Measurements from ENCODE around the gene TNKS2. TPM values are rescaled to one million over a fixed set of nuclear protein-coding genes. Genes with fewer than 3 reads are reported as not detected.
A peak's percentile ranks its signal among the peaks of the same experiment; 100 is the strongest.

TNKS2 gene
- total RNA-seq, 2 experiments from 2014 or later, result 39.3 to 40.0 TPM

- peaks cover 23% of the 10 kb centered on the region for H3K4me1 Mint-ChIP-seq (ENCODE audit: low read depth)
- CTCF ChIA-PET, result no interaction called here
- H3K27ac Mint-ChIP-seq, result peak overlapping the region; percentile 79
- DNase-seq, result peak; percentile 85
- no peaks in the 10 kb centered on the region for H3K36me3 Mint-ChIP-seq (ENCODE audit: low read depth)
- H3K4me3 Mint-ChIP-seq, result no peak overlapping the region
- H3K27me3 Mint-ChIP-seq (ENCODE audit: low read depth), result no peaks in the 10 kb centered on the region
- intact Hi-C loops (cut with micrococcal nuclease), result loop anchor here (1.0 to 10.0 kb wide), 5 partner anchors 7 to 1027 kb away; partner anchors contain the start of genes FGFBP3 and RPP30
- no peaks in the 10 kb centered on the region for H3K9me3 Mint-ChIP-seq
Measured at GRCh38 chr10:91901784-91902677, 103.8 kb downstream of the TNKS2 start.

- H3K27me3 Mint-ChIP-seq (ENCODE audit: low read depth), result no peaks in the 10 kb centered on the region
- H3K36me3 Mint-ChIP-seq (ENCODE audit: low read depth), result no peaks in the 10 kb centered on the region
- no peak for DNase-seq
- no peaks in the 10 kb centered on the region for H3K9me3 Mint-ChIP-seq
- intact Hi-C loops (cut with micrococcal nuclease), result loop anchor here (10.0 kb wide), 2 partner anchors 902 to 1032 kb away; partner anchors contain the start of gene RPP30
- H3K4me1 Mint-ChIP-seq (ENCODE audit: low read depth), result peaks cover 25% of the 10 kb centered on the region
- CTCF ChIA-PET, result interaction anchor here (0.6 to 2.1 kb wide), 5 partner anchors 8 to 132 kb away, joined by 3 to 6 read pairs (median 4); partner anchors contain the start of gene BTAF1
- H3K4me3 Mint-ChIP-seq, result peak overlapping the region; percentile 83
- H3K27ac Mint-ChIP-seq, result no peak overlapping the region
Measured at GRCh38 chr10:91907033-91907594, 108.9 kb downstream of the TNKS2 start.

- Mint-ChIP-seq H3K27me3 (ENCODE audit: low read depth) (peaks cover 2% of the 10 kb centered on the region), H3K9me3 (no peaks in the 10 kb centered on the region), H3K4me1 (ENCODE audit: low read depth) (peaks cover 18% of the 10 kb centered on the region), H3K27ac (peak overlapping the region; percentile 65), H3K4me3 (peak overlapping the region; percentile 83), H3K36me3 (ENCODE audit: low read depth) (no peaks in the 10 kb centered on the region)
- DNase-seq, result peak; percentile 22
- CTCF ChIA-PET, result interaction anchor here (0.6 to 2.1 kb wide), 13 partner anchors 9 to 610 kb away, joined by 3 to 9 read pairs (median 4); partner anchors contain the start of genes BTAF1 and PPP1R3C
- intact Hi-C loops (cut with micrococcal nuclease), result loop anchor here (2.0 to 10.0 kb wide), 4 partner anchors 37 to 1033 kb away; partner anchors contain the start of gene RPP30
Measured at GRCh38 chr10:91907914-91908336, 109.7 kb downstream of the TNKS2 start.

GRCh38 chr10:91908337-91909116 lies 110.3 kb downstream of the TNKS2 start:
- Mint-ChIP-seq H3K9me3 (no peaks in the 10 kb centered on the region), H3K36me3 (ENCODE audit: low read depth) (no peaks in the 10 kb centered on the region), H3K4me1 (ENCODE audit: low read depth) (peaks cover 20% of the 10 kb centered on the region), H3K27ac (peak overlapping the region; percentile 74), H3K27me3 (ENCODE audit: low read depth) (peaks cover 7% of the 10 kb centered on the region), H3K4me3 (peak overlapping the region; percentile 90)
- CTCF ChIA-PET, result interaction anchor here (0.8 to 2.1 kb wide), 13 partner anchors 9 to 610 kb away, joined by 3 to 9 read pairs (median 4); partner anchors contain the start of genes BTAF1 and PPP1R3C
- DNase-seq, result peak; percentile 77
- intact Hi-C loops (cut with micrococcal nuclease), result loop anchor here (1.0 to 10.0 kb wide), 7 partner anchors 7 to 1034 kb away; partner anchors contain the start of genes BTAF1 and RPP30

- Mint-ChIP-seq H3K27me3 (ENCODE audit: low read depth) (peaks cover 13% of the 10 kb centered on the region), H3K9me3 (no peaks in the 10 kb centered on the region), H3K4me3 (peak within 1 kb of the TSS; percentile 90), H3K36me3 (ENCODE audit: low read depth) (no peaks in the 10 kb centered on the region), H3K4me1 (ENCODE audit: low read depth) (peaks cover 20% of the 10 kb centered on the region), H3K27ac (peak within 1 kb of the TSS; percentile 74)
- intact Hi-C loops (cut with micrococcal nuclease), result loop anchor here (1.0 to 10.0 kb wide), 7 partner anchors 8 to 1034 kb away; partner anchors contain the start of genes BTAF1 and RPP30
- CTCF ChIA-PET, result interaction anchor here (0.8 to 2.1 kb wide), 10 partner anchors 9 to 611 kb away, joined by 3 to 9 read pairs (median 4); partner anchors contain the start of genes BTAF1 and PPP1R3C
- peak; percentile 60 for DNase-seq
Measured at GRCh38 chr10:91909117-91909677, 111.0 kb downstream of the TNKS2 start, which contains the start of gene FGFBP3. Gene FGFBP3, minus strand, starts transcription at chr10:91909486. Its CDS starts 517 bp downstream, at chr10:91908969.

GRCh38 chr10:91910467-91910866 lies 112.2 kb downstream of the TNKS2 start:
- Mint-ChIP-seq H3K27me3 (ENCODE audit: low read depth) (peaks cover 17% of the 10 kb centered on the region), H3K27ac (no peak overlapping the region), H3K36me3 (ENCODE audit: low read depth) (no peaks in the 10 kb centered on the region), H3K4me1 (ENCODE audit: low read depth) (peaks cover 20% of the 10 kb centered on the region), H3K4me3 (no peak overlapping the region), H3K9me3 (no peaks in the 10 kb centered on the region)
- no peak for DNase-seq
- CTCF ChIA-PET, result interaction anchor here (0.6 to 1.5 kb wide), 5 partner anchors 9 to 527 kb away, joined by 3 to 4 read pairs (median 3); no protein-coding TSS in a partner anchor
- intact Hi-C loops (cut with micrococcal nuclease), result no loop called here

Other genes starting within 250 kb of the TNKS2 start
- under 1 TPM; 0.07 to 0.12 TPM for gene PPP1R3C, start 165.4 kb upstream of the TNKS2 start, total RNA-seq
- 1 to 10 TPM; 1.2 to 1.6 TPM for gene FGFBP3, start 111.1 kb downstream of the TNKS2 start, total RNA-seq
- 10 to 100 TPM; 42.6 to 43.6 TPM for gene BTAF1, start 125.3 kb downstream of the TNKS2 start, total RNA-seq

Measured in activated naive CD4-positive, alpha-beta T cell treated with anti-CD3 and anti-CD28 coated beads for 36 hours (primary cell).